Daoy (cell line): ENCODE measurements around the gene MED12. TPM values are rescaled to one million over a fixed set of nuclear protein-coding genes. Genes with fewer than 3 reads are reported as not detected.
"Not testable (repeated sequence)": the region's sequence is repeated elsewhere in the genome, so short reads cannot be mapped to it uniquely, and the experiment has no call there.

Experiments used
- DNase-seq: peaks from one replicate; pipeline ENCODE4 v3.0.0-alpha.2; 2015; ENCODE audit warnings: low read depth
- total RNA-seq: library from RNA; depleted of rRNA; stranded (reverse); fragments of >200 nt; shearing (Covaris generic); gene quantifications from 2 replicates; pipeline ENCODE4 v1.2.3, GENCODE V29; 2014

Gene MED12
- total RNA-seq, 1 experiment from 2014 or later = 14.7 TPM

GRCh38 chrX:71162981-71163380 lies 44.6 kb downstream of the MED12 start:
- no peak for DNase-seq

GRCh38 chrX:71164071-71164470 lies 45.7 kb downstream of the MED12 start:
- no peak for DNase-seq

GRCh38 chrX:71166461-71166860 lies 48.1 kb downstream of the MED12 start:
- no peak for DNase-seq

- DNase-seq = no peak
Measured at GRCh38 chrX:71167031-71167781, 48.8 kb downstream of the MED12 start.

GRCh38 chrX:71168134-71168533 lies 49.7 kb downstream of the MED12 start:
- no peak for DNase-seq

- no peak for DNase-seq
Measured at GRCh38 chrX:71169586-71169985, 51.2 kb downstream of the MED12 start.

- no peak for DNase-seq
Measured at GRCh38 chrX:71170660-71171059, 52.3 kb downstream of the MED12 start.

- DNase-seq = no peak
Measured at GRCh38 chrX:71171110-71171801, 52.9 kb downstream of the MED12 start.

GRCh38 chrX:71173440-71173839 lies 55.0 kb downstream of the MED12 start:
- DNase-seq = no peak

- no peak for DNase-seq
Measured at GRCh38 chrX:71174795-71175194, 56.4 kb downstream of the MED12 start.

- no peak for DNase-seq
Measured at GRCh38 chrX:71175531-71175930, 57.1 kb downstream of the MED12 start.

GRCh38 chrX:71177327-71177726 lies 58.9 kb downstream of the MED12 start:
- no peak for DNase-seq

- peak; percentile 52 for DNase-seq
Measured at GRCh38 chrX:71178908-71179307, 60.5 kb downstream of the MED12 start.

- not testable (repeated sequence) for DNase-seq
Measured at GRCh38 chrX:71180579-71181265, 62.3 kb downstream of the MED12 start.

- DNase-seq = no peak
Measured at GRCh38 chrX:71181558-71181909, 63.1 kb downstream of the MED12 start.

GRCh38 chrX:71181910-71182799 lies 63.8 kb downstream of the MED12 start:
- peak; percentile 91 for DNase-seq

GRCh38 chrX:71182871-71183270 lies 64.5 kb downstream of the MED12 start:
- DNase-seq = no peak

GRCh38 chrX:71183341-71183740 lies 64.9 kb downstream of the MED12 start:
- no peak for DNase-seq

- no peak for DNase-seq
Measured at GRCh38 chrX:71184092-71184491, 65.7 kb downstream of the MED12 start.

- no peak for DNase-seq
Measured at GRCh38 chrX:71184803-71185495, 66.6 kb downstream of the MED12 start.

- no peak for DNase-seq
Measured at GRCh38 chrX:71191248-71191647, 72.9 kb downstream of the MED12 start.
